NCI-H69 (cell line): ENCODE measurements around the gene RNF44.

Experiments used
- DNase-seq: peaks from one replicate; lab custom pipeline; 2025; lab: John Stamatoyannopoulos, UW

RNF44 gene

GRCh38 chr5:176535101-176535663 is 2.0 kb downstream of the RNF44 start:
- DNase-seq: no peak

- DNase-seq: no peak
Observed at GRCh38 chr5:176534640-176535039, 2.6 kb downstream of the RNF44 start.

GRCh38 chr5:176533894-176534611 is 3.1 kb downstream of the RNF44 start:
- peak; percentile 64 for DNase-seq

- peak; percentile 46 for DNase-seq
Observed at GRCh38 chr5:176533390-176533789, 3.8 kb downstream of the RNF44 start.

GRCh38 chr5:176532795-176533194 is 4.4 kb downstream of the RNF44 start:
- DNase-seq: no peak

GRCh38 chr5:176531902-176532493 is 5.2 kb downstream of the RNF44 start:
- no peak for DNase-seq

- no peak for DNase-seq
Observed at GRCh38 chr5:176530983-176531901, 6.0 kb downstream of the RNF44 start.

- no peak for DNase-seq
Observed at GRCh38 chr5:176530393-176530982, 6.7 kb downstream of the RNF44 start.

- DNase-seq: no peak
Observed at GRCh38 chr5:176529741-176530141, 7.5 kb downstream of the RNF44 start.

GRCh38 chr5:176529116-176529740 is 8.0 kb downstream of the RNF44 start:
- no peak for DNase-seq

GRCh38 chr5:176528761-176529115 is 8.5 kb downstream of the RNF44 start:
- no peak for DNase-seq

- DNase-seq: no peak
Observed at GRCh38 chr5:176528301-176528700, 8.9 kb downstream of the RNF44 start.

- DNase-seq: no peak
Observed at GRCh38 chr5:176527246-176528222, 9.7 kb downstream of the RNF44 start.

GRCh38 chr5:176526462-176526861 is 10.7 kb downstream of the RNF44 start:
- DNase-seq: no peak

GRCh38 chr5:176525677-176526076 is 11.5 kb downstream of the RNF44 start:
- no peak for DNase-seq

GRCh38 chr5:176524987-176525386 is 12.2 kb downstream of the RNF44 start:
- no peak for DNase-seq

GRCh38 chr5:176524138-176524537 is 13.1 kb downstream of the RNF44 start:
- DNase-seq: no peak

GRCh38 chr5:176521699-176522263 is 15.4 kb downstream of the RNF44 start:
- DNase-seq: no peak

GRCh38 chr5:176521286-176521685 is 15.9 kb downstream of the RNF44 start:
- DNase-seq: no peak
